ENCODE results near the gene ABCC9.

The ABCC9 gene

DNA sequence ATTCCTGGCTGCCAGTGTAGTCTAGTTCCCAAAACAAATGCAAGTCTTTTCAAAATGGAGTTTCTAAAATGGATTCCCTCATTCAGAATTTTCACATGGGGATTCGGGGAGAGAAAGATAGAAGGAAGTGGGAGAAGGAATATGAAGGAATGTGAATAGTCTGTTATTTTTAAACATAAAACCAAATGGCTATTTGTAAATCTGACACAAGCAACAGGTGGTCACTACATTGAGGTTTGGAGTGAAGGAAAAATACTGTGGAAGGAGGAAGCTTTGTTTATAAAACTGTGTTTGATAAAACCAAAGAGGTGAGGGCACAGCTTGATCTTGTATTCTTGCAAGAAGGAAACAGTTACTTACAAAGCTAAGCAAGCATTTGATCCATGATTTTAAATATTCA, 101.5 kb downstream of the ABCC9 start:
- no peak overlapping the region for H3K4me3 ChIP-seq (ENCODE audit: low read depth, low read length)
- DNase-seq (ENCODE audit: low read depth) = no peak
- no peak for TF ChIP-seq MYC (IDR thresholded peaks at IDR 0.05; ENCODE audit: low read depth, low read length)
- TF ChIP-seq, protein P1, sequence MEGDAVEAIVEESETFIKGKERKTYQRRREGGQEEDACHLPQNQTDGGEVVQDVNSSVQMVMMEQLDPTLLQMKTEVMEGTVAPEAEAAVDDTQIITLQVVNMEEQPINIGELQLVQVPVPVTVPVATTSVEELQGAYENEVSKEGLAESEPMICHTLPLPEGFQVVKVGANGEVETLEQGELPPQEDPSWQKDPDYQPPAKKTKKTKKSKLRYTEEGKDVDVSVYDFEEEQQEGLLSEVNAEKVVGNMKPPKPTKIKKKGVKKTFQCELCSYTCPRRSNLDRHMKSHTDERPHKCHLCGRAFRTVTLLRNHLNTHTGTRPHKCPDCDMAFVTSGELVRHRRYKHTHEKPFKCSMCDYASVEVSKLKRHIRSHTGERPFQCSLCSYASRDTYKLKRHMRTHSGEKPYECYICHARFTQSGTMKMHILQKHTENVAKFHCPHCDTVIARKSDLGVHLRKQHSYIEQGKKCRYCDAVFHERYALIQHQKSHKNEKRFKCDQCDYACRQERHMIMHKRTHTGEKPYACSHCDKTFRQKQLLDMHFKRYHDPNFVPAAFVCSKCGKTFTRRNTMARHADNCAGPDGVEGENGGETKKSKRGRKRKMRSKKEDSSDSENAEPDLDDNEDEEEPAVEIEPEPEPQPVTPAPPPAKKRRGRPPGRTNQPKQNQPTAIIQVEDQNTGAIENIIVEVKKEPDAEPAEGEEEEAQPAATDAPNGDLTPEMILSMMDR (IDR thresholded peaks at IDR 0.05; ENCODE audit: low read depth, low read length) = no peak
- TF ChIP-seq POLR2A (IDR thresholded peaks at IDR 0.05; ENCODE audit: extremely low read depth, insufficient read length) = no peak
- TF ChIP-seq, protein P2, sequence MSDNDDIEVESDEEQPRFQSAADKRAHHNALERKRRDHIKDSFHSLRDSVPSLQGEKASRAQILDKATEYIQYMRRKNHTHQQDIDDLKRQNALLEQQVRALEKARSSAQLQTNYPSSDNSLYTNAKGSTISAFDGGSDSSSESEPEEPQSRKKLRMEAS (IDR thresholded peaks at IDR 0.05; ENCODE audit: low read depth, low read length) = no peak

DNA sequence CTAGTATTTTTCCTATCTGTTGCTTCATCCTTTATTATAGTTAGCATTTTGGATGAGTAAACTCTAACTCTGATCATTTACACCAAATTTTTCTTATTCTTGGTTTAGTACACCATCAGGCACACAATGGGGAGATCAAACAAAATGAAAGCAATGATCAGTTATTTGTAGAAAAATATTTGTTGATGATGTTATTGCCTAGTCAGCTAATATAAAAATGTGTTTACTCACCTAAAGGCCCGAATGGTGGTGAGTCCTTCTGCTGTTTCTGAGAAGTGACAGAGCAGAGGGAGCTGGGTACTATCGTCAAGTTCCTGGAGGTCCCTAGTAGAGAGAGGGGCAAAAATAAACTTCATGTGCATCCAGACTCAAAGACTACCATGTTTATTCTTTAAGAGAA, 103.4 kb downstream of the ABCC9 start:
- H3K4me3 ChIP-seq (ENCODE audit: low read depth, low read length) = no peak overlapping the region
- no peak for TF ChIP-seq MYC (IDR thresholded peaks at IDR 0.05; ENCODE audit: low read depth, low read length)
- DNase-seq (ENCODE audit: low read depth) = no peak

DNA sequence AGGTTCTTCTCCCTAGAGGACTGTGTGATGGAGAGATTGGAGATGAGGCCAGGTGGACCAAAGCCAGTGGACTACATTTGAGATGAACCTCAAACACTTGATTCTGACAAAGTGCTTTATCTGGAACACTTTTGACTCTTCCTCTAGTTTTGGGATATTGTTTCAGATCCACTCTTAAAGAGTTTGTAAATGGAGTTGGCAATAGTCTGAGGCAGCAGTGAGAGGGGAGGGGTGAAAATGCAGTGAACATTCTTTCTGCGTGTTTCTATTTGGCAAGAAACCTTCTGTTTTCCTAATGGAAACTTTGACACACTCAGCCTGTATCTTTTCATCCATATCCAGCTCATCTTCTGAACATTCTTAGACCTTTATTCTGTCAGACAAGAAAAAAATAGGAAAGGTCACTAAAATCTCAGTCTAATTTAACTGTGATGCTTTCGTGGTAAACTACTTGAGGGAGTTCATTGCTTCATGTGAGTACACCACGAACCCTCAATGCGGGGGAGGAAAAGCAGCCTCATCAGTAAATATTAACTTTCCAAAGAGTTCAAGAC, 109.4 kb downstream of the ABCC9 start:
- DNase-seq (ENCODE audit: low read depth) = no peak
- TF ChIP-seq, protein P2 (IDR thresholded peaks at IDR 0.05; ENCODE audit: low read depth, low read length) = no peak
- TF ChIP-seq POLR2A (IDR thresholded peaks at IDR 0.05; ENCODE audit: extremely low read depth, insufficient read length) (no peak), MYC (IDR thresholded peaks at IDR 0.05; ENCODE audit: low read depth, low read length) (no peak)
- TF ChIP-seq, protein P1 (IDR thresholded peaks at IDR 0.05; ENCODE audit: low read depth, low read length) = no peak
- no peak overlapping the region for H3K4me3 ChIP-seq (ENCODE audit: low read depth, low read length)

DNA sequence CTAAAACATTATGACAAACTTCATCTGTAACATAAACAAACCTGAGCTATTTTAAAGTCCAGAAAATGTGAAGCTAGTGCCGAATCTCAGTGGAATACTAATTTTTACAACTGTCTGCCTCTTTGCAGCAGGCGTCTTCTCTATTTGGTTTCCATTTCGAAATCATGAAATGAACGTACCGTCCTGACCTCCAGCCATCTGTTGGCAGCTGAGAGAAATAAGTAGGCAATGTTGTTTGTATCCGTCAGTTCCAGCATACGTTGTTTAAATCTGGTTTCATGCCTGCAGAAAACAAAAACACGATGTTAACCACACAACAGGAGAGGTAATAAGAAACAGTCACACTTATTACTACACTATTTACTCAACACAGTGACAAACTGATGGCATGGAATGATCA, 112.4 kb downstream of the ABCC9 start:
- TF ChIP-seq POLR2A (IDR thresholded peaks at IDR 0.05; ENCODE audit: extremely low read depth, insufficient read length) (no peak), MYC (IDR thresholded peaks at IDR 0.05; ENCODE audit: low read depth, low read length) (no peak)
- TF ChIP-seq, protein P2 (IDR thresholded peaks at IDR 0.05; ENCODE audit: low read depth, low read length) = no peak
- TF ChIP-seq, protein P1 (IDR thresholded peaks at IDR 0.05; ENCODE audit: low read depth, low read length) = no peak
- no peak for DNase-seq (ENCODE audit: low read depth)
- H3K4me3 ChIP-seq (ENCODE audit: low read depth, low read length) = no peak overlapping the region

DNA sequence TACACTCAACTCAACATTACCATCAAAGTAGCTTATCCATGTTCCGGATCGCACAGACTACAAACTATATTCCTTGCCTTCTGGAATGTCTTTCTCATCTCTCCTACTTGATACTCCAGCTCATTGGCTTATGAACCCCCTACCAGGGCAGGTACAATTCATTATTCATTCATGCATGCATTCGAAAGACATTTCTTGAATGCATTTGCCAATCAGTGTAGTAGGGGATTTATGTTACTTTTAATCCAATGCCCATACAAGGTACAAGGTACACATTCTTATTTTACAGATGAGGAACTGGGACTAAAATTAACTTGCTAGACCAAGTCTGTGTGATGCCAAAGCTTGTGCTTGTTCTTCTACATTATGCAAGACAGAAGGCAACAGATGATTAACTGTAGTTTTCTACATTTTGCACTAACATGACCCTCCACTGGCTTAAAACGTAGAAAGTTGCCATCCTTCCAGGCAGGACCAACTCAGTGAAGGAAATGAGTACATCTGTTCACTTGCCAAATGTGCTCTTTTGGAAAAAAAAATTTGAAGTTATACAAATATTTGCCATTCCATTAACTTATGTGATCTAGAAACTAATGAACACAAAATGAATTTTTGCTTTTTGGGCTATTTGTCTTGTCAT, 113.0 kb downstream of the ABCC9 start:
- no peak for DNase-seq (ENCODE audit: low read depth)
- no peak for TF ChIP-seq POLR2A (IDR thresholded peaks at IDR 0.05; ENCODE audit: extremely low read depth, insufficient read length)
- TF ChIP-seq, protein P2 (IDR thresholded peaks at IDR 0.05; ENCODE audit: low read depth, low read length) = no peak
- TF ChIP-seq MYC (IDR thresholded peaks at IDR 0.05; ENCODE audit: low read depth, low read length) = no peak
- H3K4me3 ChIP-seq (ENCODE audit: low read depth, low read length) = no peak overlapping the region

DNA sequence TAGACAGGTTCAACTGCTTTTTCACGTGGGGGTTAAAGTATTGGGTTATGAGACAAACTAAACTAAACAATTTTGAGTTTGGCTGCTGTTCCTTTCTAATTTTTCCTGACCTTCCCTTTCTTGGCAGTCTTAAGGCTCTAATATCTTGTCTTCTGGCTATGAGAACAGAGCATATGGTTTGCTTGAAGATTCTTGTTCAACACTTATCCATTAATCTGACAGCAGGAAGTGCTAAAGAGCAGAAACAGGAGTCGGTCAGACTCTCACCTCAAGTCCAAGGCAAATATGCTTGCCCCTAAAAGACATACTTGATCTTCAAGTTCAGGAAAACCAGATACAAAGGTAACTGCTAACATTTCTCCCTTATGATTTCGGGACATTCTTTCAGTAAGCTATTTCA, 114.1 kb downstream of the ABCC9 start:
- TF ChIP-seq, protein P2 (IDR thresholded peaks at IDR 0.05; ENCODE audit: low read depth, low read length) = no peak
- TF ChIP-seq POLR2A (IDR thresholded peaks at IDR 0.05; ENCODE audit: extremely low read depth, insufficient read length) (no peak), MYC (IDR thresholded peaks at IDR 0.05; ENCODE audit: low read depth, low read length) (no peak)
- TF ChIP-seq, protein P1 (IDR thresholded peaks at IDR 0.05; ENCODE audit: low read depth, low read length) = no peak
- no peak overlapping the region for H3K4me3 ChIP-seq (ENCODE audit: low read depth, low read length)
- no peak for DNase-seq (ENCODE audit: low read depth)

Data from NB4 (cell line).